GM18499 (cell line): ENCODE results near the gene KANSL1L.

Source experiments
- ATAC-seq: cut with Tn5 transposase; IDR thresholded peaks from one replicate; pipeline ENCODE4 v1.9.1; 2021; ENCODE audit warnings: moderate number of reproducible peaks; ENCODE audit not compliant: insufficient read depth, unreplicated experiment

The KANSL1L gene

DNA sequence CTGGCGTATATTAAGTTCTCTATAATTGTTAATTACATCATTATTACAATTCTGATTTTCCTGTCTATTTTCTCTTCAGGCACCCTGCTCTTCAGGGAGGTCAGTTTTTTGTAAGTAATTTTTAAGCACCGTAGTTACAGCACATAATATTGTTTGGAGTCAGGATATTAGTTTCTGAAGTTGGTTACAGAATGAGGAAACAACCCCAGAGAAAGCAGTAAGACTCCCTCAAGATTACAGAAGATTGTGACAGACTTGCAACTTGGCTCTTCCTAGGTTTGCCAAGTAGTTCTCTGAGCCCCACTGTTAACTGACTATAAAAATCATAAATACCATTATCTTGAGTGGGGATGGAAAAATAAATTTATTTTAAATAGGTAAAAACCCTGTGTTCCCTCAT is 167.8 kb downstream of the KANSL1L start:
- no peak for ATAC-seq

DNA sequence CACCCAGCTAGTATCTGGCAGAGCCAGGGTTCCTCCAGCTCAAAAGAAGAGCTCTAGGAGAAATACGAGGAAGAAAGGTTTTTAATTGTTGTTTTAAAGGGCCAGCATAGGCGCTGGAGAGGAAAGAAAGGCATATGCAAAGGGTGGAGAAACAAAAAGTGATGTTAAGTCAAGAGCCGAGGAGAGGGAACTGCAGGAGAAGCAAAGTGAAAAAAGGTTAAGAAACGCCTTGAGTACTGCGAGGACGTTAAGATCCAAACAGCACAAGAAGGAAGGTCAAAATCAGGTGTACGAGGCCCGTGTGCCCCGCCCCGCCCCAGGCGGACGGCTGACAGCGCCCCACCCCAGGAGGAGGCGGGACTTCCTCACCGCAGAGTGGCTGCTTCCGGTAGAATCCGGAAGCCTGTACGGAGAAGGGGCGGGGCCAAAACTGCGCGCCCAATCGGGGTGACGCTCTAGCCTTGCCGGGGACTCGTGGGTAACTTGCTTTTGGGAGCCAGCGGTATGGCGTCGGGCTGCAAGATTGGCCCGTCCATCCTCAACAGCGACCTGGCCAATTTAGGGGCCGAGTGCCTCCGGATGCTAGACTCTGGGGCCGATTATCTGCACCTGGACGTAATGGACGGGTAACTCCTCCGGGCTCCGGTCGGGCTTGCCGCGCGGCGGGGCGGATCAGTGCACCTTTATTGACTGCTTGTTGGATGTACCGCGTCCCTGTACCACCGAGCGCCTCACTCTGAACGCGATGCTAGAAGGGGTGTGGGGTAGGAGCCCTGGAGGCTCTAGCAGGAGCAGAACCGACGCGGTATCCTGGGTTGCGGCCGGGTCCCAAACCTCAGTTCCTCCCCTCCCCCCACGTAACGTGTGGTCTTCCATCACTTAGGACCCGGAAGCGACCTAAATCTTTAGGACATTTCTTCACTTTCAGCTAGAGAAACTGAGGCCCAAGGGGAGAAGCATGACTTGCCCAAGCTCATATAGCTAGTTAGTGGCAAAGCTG is 168.8 kb downstream of the KANSL1L start, which contains the start of gene RPE:
Gene RPE, plus strand, starts transcription at position 481 of the 1,000 bp plus-strand sequence. Its CDS starts 24 bp downstream, at position 505.
- ATAC-seq, result peak; percentile 95

DNA sequence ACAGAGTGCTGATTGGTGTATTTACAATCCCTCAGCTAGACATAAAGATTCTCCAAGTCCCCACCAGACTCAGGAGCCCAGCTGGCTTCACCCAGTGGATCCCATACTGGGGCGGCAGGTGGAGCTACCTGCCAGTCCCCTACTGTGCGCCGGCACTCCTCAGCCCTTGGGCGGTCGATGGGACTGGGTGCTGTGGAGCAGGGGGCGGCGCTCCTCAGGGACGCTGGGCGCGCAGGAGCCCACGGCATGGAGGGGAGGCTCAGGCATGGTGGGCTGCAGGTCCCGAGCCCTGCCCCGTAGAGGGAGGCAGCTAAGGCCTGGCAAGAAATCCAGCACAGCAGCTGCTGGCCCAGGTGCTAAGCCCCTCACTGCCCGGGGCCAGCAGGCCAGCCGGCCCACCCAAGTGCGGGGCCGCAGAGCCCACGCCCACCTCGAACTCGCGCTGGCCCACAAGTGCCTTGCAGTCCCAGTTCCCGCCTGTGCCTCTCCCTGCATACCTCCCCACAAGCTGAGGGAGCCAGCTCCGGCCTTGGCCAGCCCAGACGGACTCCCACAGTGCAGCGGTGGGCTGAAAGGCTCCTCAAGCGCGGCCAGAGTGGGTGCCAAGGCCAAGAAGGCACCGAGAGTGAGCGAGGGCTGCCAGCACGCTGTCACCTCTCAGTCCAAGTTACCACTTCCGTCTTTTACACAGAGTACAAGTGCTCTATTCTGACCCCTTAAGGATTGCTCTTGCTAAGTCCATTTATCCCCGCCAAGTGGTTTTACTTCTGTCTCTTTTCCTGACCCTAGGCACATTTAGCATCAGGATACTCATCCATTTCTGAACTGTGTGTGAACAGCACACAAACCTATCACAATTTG is 170.5 kb downstream of the KANSL1L start:
- no peak for ATAC-seq

DNA sequence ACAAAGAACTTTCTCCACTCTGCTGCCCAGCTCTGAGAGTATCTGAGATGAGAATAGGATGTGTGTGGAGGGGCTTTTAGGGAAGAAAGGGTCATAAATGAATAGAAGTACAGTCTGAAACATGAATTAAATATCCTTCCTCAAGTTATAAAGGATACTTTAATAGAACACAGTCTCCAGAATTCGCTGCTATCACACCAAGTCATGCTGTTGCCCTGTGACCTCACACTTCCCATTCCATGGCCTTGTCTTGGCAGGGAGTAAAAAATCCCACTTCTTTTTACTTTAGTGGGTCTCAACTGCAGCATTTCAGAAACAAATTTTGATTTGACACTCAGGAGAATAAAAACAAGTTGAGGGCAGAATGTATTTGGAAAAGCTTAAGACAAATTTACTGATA is 172.6 kb downstream of the KANSL1L start:
- no peak for ATAC-seq

DNA sequence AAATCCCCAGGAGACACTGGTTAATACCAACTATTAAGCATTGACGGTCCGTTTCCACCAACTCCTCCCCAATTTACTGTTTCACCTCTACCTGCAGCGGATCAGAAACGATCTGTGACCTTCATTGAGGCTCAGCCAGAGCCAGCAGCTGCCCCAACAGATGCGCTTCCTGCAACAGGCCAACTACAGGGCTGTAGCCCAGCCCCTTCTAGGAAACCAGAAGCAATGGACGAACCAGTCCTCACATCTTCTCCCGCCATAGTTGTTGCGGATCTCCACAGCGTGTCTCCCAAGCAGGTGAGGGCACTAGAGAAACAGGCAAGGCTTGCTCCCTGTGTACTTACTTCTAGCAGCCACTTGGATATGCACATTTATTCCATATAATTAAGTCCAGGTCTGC is 177.2 kb downstream of the KANSL1L start:
- ATAC-seq, result no peak

DNA sequence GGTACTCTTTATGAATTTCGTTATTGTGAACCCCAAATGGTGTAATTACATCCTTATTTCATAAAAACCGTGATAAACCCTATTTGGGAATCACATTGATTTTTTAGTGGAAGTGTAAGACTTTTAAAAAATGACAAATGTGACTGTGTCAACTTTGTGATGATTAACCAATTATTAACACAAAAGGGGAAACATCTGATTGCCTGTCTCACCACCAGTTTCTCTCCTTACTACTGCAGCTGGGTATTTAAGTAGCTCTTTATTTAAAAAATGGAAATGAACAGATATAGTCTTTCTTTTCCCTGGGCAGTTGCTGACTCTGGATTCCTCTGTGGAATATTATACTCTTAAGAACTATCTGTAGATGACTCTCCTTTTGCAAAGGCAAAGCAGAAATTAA is 180.4 kb downstream of the KANSL1L start:
- ATAC-seq, result no peak

DNA sequence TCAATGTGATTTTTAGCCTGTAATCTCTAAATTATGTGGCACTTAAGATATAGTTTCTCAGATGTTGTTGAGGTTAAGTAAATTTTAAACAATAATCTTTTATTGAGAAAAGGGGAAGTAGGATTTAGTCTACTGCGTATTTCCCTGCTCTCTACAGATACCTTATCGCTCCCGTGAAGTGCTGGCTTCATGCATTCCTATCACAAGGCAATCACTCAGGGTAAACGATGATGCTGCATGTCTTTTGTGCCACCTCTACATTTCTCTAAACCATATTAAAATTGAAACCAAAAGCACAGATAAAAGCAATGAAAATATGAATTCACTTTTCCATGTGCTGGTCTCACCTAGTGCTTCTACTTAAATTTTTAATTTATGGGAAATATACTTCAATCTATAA is 183.2 kb downstream of the KANSL1L start:
- ATAC-seq, result peak; percentile 53

DNA sequence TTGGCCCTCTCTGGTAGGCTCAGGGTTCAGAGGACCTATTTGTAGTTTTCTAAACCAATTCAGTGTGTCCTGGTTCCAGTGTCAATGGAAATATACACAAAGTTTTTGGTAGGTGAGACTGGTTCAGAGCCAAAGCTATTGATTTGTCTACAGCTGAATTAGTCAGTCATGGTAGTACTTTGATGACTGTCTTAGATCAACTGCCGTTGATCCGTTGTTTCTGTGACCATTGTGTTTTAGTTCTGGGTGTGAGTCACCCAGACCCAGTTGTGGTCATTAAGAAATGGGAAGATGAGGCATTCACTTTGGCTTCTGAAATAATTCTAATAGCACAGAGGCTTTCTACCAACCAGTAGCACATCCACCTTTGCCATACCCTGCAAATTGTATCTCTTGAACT is 184.8 kb downstream of the KANSL1L start:
- ATAC-seq, result no peak

DNA sequence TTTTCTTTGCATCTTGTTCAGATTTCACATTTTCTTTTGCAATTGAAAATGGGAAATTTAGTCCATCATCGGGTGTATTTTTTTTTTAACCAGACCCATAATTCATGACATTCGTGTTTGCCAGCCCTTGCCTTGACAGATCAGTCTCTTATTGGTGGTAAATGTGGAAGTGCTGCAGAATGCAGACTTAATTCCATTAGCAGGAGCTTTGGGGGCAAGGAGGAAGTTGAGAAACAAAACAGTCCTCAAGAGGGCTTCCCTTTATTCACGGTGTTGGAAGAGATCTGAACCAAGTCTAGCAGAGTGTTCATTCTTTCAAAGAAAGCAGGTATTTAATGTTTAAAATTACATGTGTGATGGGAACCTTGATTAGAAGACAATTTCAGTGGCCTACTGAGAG is 185.3 kb downstream of the KANSL1L start:
- ATAC-seq, result no peak

DNA sequence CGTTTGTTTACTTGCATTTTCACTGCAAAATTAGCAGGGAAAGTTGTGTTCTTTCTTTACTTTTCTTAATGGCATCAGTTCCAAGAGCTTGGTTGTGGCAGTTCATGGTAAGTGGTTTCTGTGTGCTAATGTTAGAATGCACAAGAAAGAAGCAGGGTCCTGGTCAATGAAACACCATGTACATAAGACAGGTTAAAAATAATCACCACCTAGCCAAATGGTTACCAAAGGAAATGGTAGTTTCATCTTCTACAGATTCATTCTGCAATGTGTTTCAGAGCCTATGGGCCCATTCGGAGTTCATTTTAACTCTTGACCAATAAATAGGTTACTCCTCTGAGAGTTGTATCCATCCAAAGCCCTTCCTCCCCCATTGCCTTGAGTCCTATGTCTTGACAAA is 186.9 kb downstream of the KANSL1L start:
- no peak for ATAC-seq

DNA sequence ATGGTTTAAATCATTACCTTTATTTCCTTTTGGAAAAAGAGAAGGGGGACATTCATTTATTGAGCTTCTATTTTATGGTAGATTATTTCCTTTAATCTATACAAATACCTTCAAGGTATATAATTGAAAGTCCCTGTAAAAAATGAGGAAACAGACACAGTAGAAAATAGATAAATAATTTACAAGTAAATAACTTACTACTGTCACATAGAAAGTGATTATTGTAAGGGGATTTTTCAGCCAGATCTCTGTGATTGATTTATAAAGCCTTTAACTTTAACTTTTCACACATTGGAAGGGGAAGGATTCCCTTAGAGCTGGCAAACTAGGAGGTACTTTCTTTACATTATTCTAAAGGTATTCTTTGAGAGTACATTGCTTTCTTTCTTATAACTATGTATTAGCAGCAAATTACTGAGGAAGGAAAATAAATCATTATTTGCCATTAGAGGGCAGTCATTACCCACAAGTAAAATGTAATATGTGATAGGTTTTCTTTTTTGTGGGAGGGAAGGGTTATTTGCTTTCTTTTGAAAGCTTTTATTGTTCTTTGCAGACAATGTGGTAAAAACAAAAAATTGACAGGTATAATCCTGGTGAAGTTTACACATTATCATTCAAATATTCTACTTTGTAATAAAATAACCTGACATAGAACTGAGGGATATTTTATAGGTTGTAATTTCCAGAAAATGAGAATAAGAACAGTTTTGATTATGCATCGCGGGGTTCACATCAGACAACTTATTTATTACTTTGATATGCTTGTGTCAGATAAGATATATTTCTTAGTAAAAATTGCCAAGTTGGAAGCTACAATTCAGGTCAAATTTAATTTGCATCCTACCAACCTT is 193.6 kb downstream of the KANSL1L start:
- no peak for ATAC-seq

DNA sequence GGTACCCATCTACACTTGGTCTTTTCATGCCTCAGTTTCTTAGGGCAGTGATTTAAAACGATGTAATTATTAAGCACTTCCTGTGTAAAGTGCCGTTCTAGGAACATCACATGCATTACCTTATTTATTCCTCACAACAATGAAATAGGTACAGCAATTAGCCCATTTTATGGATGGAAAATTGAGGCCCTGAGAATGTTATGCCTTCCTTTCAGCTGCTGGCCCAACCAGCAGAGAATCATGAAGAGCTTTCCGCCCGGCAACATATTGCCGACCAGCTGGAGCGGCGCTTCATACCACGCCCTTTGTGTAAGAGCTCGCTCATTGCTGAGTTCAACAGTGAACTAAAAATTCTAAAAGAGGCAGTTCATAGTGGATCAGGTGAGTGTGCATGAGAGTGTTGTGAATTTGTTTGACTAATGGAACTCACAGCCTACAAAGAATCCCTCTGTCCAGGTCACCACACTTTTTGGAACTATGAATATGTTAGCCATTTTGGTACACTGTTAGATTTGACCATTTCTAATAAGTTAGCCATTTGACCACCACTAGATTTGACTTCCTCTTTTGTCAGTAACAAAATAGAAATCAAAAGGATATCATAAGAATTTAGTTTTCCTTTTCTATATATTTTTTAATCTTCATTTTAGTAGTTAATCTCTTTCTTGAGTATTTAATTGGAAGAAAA is 194.4 kb downstream of the KANSL1L start:
- no peak for ATAC-seq

DNA sequence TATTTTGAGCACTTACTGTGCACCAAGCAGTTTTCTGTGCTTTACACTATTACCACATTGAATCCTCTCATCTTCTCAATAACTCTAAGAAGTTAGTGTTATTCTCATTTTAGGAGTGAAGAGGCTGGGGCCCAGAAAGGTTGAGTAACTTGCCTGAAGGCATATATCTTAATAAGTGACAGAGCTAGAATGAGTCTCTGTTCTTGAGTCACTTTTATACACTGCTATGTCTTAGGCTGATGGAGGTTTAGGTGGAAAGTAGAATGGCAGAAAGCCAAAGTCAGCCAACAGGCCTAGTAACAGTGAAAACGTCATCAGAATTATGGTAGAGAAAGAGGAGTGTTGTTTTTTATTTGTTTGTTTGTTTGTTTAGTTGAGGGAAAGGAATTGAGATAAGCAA is 196.6 kb downstream of the KANSL1L start:
- no peak for ATAC-seq

DNA sequence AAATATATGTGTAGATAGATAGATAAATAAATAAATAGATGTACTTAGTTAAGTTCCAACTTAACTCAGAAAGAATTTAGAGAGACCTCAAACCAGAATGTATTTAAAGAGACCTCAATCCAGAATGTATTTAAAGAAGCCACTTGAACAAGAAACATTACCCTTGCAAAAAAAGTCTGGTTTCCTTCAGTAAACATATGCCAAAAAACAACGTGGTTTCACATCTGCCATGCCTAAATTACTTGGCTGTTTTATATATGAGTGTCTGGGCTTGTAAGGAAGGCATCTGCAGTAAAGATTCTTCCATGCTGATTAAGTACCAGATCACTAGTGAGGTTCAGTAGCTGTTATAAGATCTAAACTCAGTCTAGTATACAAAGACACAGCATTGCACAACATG is 197.9 kb downstream of the KANSL1L start:
- no peak for ATAC-seq
